PC-3 (cell line): ENCODE data around the gene ST8SIA5. TPM values are rescaled to one million over a fixed set of nuclear protein-coding genes. Genes with fewer than 3 reads are reported as not detected.
A peak's percentile ranks its signal among the peaks of the same experiment; 100 is the strongest.

Experiments
- ATAC-seq: fragments of 200-7000 bp; cut with Tn5 transposase; 2 replicates; pipeline ENCODE4 v1.9.1; 2020; ENCODE audit warnings: mild to moderate bottlenecking, moderate library complexity
- BruUV-seq: library from RNA; stranded (reverse); fragments of 400-500 nt; replicated peaks from 2 replicates; lab custom pipeline; 2021; lab: Mats Ljungman, UMichigan
- CTCF ChIA-PET: fragments of 300-600 bp; sonication (Branson Sonifier 250); formaldehyde crosslinking; loops from one replicate; lab custom pipeline; 2022; ENCODE audit warnings: antibody characterized with exemption; lab: Charles Lee
- POLR2A ChIA-PET: fragments of 300-600 bp; sonication (Branson Sonifier 250); formaldehyde crosslinking; loops from one replicate; lab custom pipeline; 2022; ENCODE audit warnings: antibody characterized with exemption; ENCODE audit not compliant: unreplicated experiment; lab: Charles Lee
- DNase-seq: peaks from one replicate; pipeline ENCODE4 v3.0.0-alpha.2; 2015
- H2AFZ ChIP-seq: fragments of 300-600 bp; sonication (generic); 2 replicates; pipeline ENCODE4 v1.6.0; 2016; ENCODE audit warnings: antibody characterized with exemption, low read length
- H3F3A ChIP-seq: fragments of 300-600 bp; sonication (generic); one replicate; pipeline ENCODE4 v1.6.0; 2017; ENCODE audit warnings: antibody characterized with exemption, low read length, control low read depth, mild to moderate bottlenecking; ENCODE audit not compliant: unreplicated experiment
- H3K27ac ChIP-seq: fragments of 300-600 bp; sonication (generic); 2 replicates; pipeline ENCODE4 v1.5.1; 2016; ENCODE audit warnings: mild to moderate bottlenecking, low read length
- H3K27me3 ChIP-seq: fragments of 300-600 bp; sonication (generic); 2 replicates; pipeline ENCODE4 v1.6.1; 2016; ENCODE audit warnings: low read length, mixed read lengths
- H3K36me3 ChIP-seq: fragments of 300-600 bp; sonication (generic); 2 replicates; pipeline ENCODE4 v1.6.1; 2016; ENCODE audit warnings: low read depth, mixed run types, low read length, mixed read lengths
- H3K4me1 ChIP-seq: fragments of 300-600 bp; sonication (generic); 2 replicates; pipeline ENCODE4 v1.5.1; 2016; ENCODE audit warnings: low read length; ENCODE audit not compliant: insufficient read depth
- H3K4me2 ChIP-seq: fragments of 300-600 bp; sonication (generic); 2 replicates; pipeline ENCODE4 v1.6.0; 2016; ENCODE audit warnings: low read length
- H3K4me3 ChIP-seq: fragments of 300-600 bp; sonication (generic); 2 replicates; pipeline ENCODE4 v1.5.1; 2016; ENCODE audit warnings: mild to moderate bottlenecking, low read length, mixed read lengths
- H3K79me2 ChIP-seq: fragments of 300-600 bp; sonication (generic); 2 replicates; pipeline ENCODE4 v1.6.1; 2017; ENCODE audit warnings: low read length, mixed read lengths
- H3K9ac ChIP-seq: fragments of 300-600 bp; sonication (generic); 2 replicates; pipeline ENCODE4 v1.6.0; 2016; ENCODE audit warnings: mild to moderate bottlenecking, low read length
- H3K9me2 ChIP-seq: fragments of 300-600 bp; sonication (generic); replicated peaks from 2 replicates; pipeline ENCODE4 v1.6.1; 2016; ENCODE audit warnings: mixed run types, low read length, mixed read lengths
- H3K9me3 ChIP-seq: fragments of 300-600 bp; sonication (generic); 2 replicates; pipeline ENCODE4 v1.6.1; 2016; ENCODE audit warnings: low read length, mixed read lengths
- H4K20me1 ChIP-seq: fragments of 300-600 bp; sonication (generic); 2 replicates; pipeline ENCODE4 v1.6.1; 2016; ENCODE audit warnings: low read length, mixed read lengths
- CTCF ChIP-seq: fragments of 300-600 bp; sonication (generic); conservative IDR thresholded peaks from 2 replicates; pipeline ENCODE4 v1.5.1; 2017; ENCODE audit warnings: antibody characterized with exemption, low read depth, mild to moderate bottlenecking, low read length
- EZH2 ChIP-seq: fragments of 300-600 bp; sonication (generic); IDR thresholded peaks from one replicate; pipeline ENCODE4 v1.6.1; 2017; ENCODE audit warnings: antibody characterized with exemption, mild to moderate bottlenecking, low read length; ENCODE audit not compliant: unreplicated experiment
- EZH2phosphoT487 ChIP-seq: fragments of 300-600 bp; sonication (generic); IDR thresholded peaks from 2 replicates; pipeline ENCODE4 v1.6.1; 2018; ENCODE audit warnings: mild to moderate bottlenecking, antibody characterized with exemption, low read length, borderline replicate concordance
- intact Hi-C: fragments of 100-400 bp; cut with micrococcal nuclease; formaldehyde crosslinking; loops from 2 replicates; pipeline ENCODE4 v1.9.0; 2023
- total RNA-seq: library from RNA; depleted of rRNA; stranded (reverse); fragments of >200 nt; gene quantifications from 2 replicates; pipeline ENCODE4 v1.2.3, GENCODE V29; 2014

ST8SIA5 gene
- total RNA-seq, 1 experiment from 2014 or later: 0.04 TPM

- no peaks in the 10 kb centered on the region for H3K27me3 ChIP-seq
- no peak overlapping the region for H3K27ac ChIP-seq
- ATAC-seq (no peak), DNase-seq (no peak)
- BruUV-seq: no TSS peak
- H4K20me1 ChIP-seq: no peaks in the 10 kb centered on the region
- POLR2A ChIA-PET: no interaction called here
- H3K4me1 ChIP-seq: no peaks in the 10 kb centered on the region
- H3K36me3 ChIP-seq: no peaks in the 10 kb centered on the region
- no peaks in the 10 kb centered on the region for H3F3A ChIP-seq
- H3K4me3 ChIP-seq: no peak overlapping the region
- no peaks in the 10 kb centered on the region for H3K79me2 ChIP-seq
- H3K9me2 ChIP-seq: no peaks in the 10 kb centered on the region
- no peak for TF ChIP-seq CTCF
- no peak for TF ChIP-seq EZH2phosphoT487
- no peak for TF ChIP-seq EZH2
- CTCF ChIA-PET: interaction anchor here (0.6 kb wide), 1 partner anchor 498 kb away, joined by 4 read pairs; no protein-coding TSS in a partner anchor
- H3K9me3 ChIP-seq: no peaks in the 10 kb centered on the region
- intact Hi-C loops: no loop called here
- no peak overlapping the region for H3K9ac ChIP-seq
- no peak overlapping the region for H3K4me2 ChIP-seq
- H2AFZ ChIP-seq: no peak overlapping the region
Measured at GRCh38 chr18:46748466-46748865, 8.4 kb downstream of the ST8SIA5 start.

GRCh38 chr18:46740046-46740445 is 16.8 kb downstream of the ST8SIA5 start:
- no peaks in the 10 kb centered on the region for H4K20me1 ChIP-seq
- ChIA-PET POLR2A (no interaction called here), CTCF (no interaction called here)
- TF ChIP-seq CTCF (no peak), EZH2 (no peak), EZH2phosphoT487 (no peak)
- H3K9me2 ChIP-seq: no peaks in the 10 kb centered on the region
- H3K9me3 ChIP-seq: no peaks in the 10 kb centered on the region
- DNase-seq: no peak
- H3K4me2 ChIP-seq: no peak overlapping the region
- peak; percentile 68 for ATAC-seq
- H3K9ac ChIP-seq: no peak overlapping the region
- no peaks in the 10 kb centered on the region for H3F3A ChIP-seq
- no peak overlapping the region for H3K4me3 ChIP-seq
- H3K27ac ChIP-seq: no peak overlapping the region
- no peaks in the 10 kb centered on the region for H3K36me3 ChIP-seq
- H3K79me2 ChIP-seq: no peaks in the 10 kb centered on the region
- intact Hi-C loops: no loop called here
- H3K27me3 ChIP-seq: no peaks in the 10 kb centered on the region
- H3K4me1 ChIP-seq: no peaks in the 10 kb centered on the region
- H2AFZ ChIP-seq: no peak overlapping the region
- BruUV-seq: no TSS peak

- Histone ChIP-seq H3K4me1 (no peaks in the 10 kb centered on the region), H3K79me2 (no peaks in the 10 kb centered on the region), H3K4me3 (no peak overlapping the region), H3K9me2 (no peaks in the 10 kb centered on the region), H3K4me2 (no peak overlapping the region), H3F3A (no peaks in the 10 kb centered on the region), H3K27me3 (no peaks in the 10 kb centered on the region), H3K9ac (no peak overlapping the region), H3K27ac (no peak overlapping the region), H4K20me1 (no peaks in the 10 kb centered on the region), H3K9me3 (no peaks in the 10 kb centered on the region), H2AFZ (no peak overlapping the region), H3K36me3 (no peaks in the 10 kb centered on the region)
- POLR2A ChIA-PET: no interaction called here
- no peak for TF ChIP-seq CTCF
- no peak for TF ChIP-seq EZH2
- TF ChIP-seq EZH2phosphoT487: no peak
- CTCF ChIA-PET: no interaction called here
- no TSS peak for BruUV-seq
- intact Hi-C loops: no loop called here
- no peak for ATAC-seq
- no peak for DNase-seq
Measured at GRCh38 chr18:46738491-46738890, 18.4 kb downstream of the ST8SIA5 start.
